WTC11 (cell line): ENCODE measurements around the gene TEKT2.

Source experiments
- ATF2 ChIP-seq: sonication (generic); formaldehyde crosslinking; IDR thresholded peaks from 2 replicates; pipeline ENCODE4 v1.8.1; 2022; ENCODE audit warnings: low read depth, missing genetic modification reagents, borderline replicate concordance
- CTCF ChIP-seq: fragments of 200-600 bp; IDR thresholded peaks from 2 replicates; pipeline ENCODE4 v1.8.0; 2022; ENCODE audit warnings: antibody characterized with exemption
- EMX1 ChIP-seq: fragments of 250-450 bp; sonication (Bioruptor Pico); IDR thresholded peaks from 2 replicates; pipeline ENCODE4 v1.8.0; 2021; ENCODE audit warnings: mild to moderate bottlenecking
- FOXP1 ChIP-seq: sonication (generic); formaldehyde crosslinking; IDR thresholded peaks from 2 replicates; pipeline ENCODE4 v1.8.0; 2022; ENCODE audit warnings: missing genetic modification reagents, mild to moderate bottlenecking, moderate library complexity, borderline replicate concordance
- HMGXB4 ChIP-seq: sonication (generic); formaldehyde crosslinking; IDR thresholded peaks from 2 replicates; pipeline ENCODE4 v1.8.1; 2023; ENCODE audit warnings: mild to moderate bottlenecking, moderate library complexity, missing genetic modification reagents
- IRF1 ChIP-seq: sonication (generic); formaldehyde crosslinking; IDR thresholded peaks from 2 replicates; pipeline ENCODE4 v1.8.0; 2023; ENCODE audit warnings: missing genetic modification reagents
- KAT7 ChIP-seq: sonication (generic); formaldehyde crosslinking; IDR thresholded peaks from 2 replicates; pipeline ENCODE4 v1.8.1; 2023; ENCODE audit warnings: missing genetic modification reagents, mild to moderate bottlenecking, borderline replicate concordance
- MAX ChIP-seq: sonication (generic); formaldehyde crosslinking; IDR thresholded peaks from 2 replicates; pipeline ENCODE4 v1.8.0; 2022; ENCODE audit warnings: mild to moderate bottlenecking, missing genetic modification reagents
- NFYB ChIP-seq: sonication (generic); formaldehyde crosslinking; conservative IDR thresholded peaks from 2 replicates; pipeline ENCODE4 v1.8.0; 2022; ENCODE audit warnings: low read depth, missing genetic modification reagents
- NR2C2 ChIP-seq: sonication (generic); formaldehyde crosslinking; IDR thresholded peaks from 2 replicates; pipeline ENCODE4 v1.8.0; 2022; ENCODE audit warnings: mild to moderate bottlenecking, missing genetic modification reagents
- STAT6 ChIP-seq: sonication (generic); formaldehyde crosslinking; conservative IDR thresholded peaks from 2 replicates; pipeline ENCODE4 v1.8.1; 2023; ENCODE audit warnings: mild to moderate bottlenecking, low read depth, missing genetic modification reagents, moderate library complexity
- USF1 ChIP-seq: sonication (generic); formaldehyde crosslinking; IDR thresholded peaks from 2 replicates; pipeline ENCODE4 v1.8.0; 2022; ENCODE audit warnings: mild to moderate bottlenecking, missing genetic modification reagents
- USF2 ChIP-seq: sonication (generic); formaldehyde crosslinking; IDR thresholded peaks from 2 replicates; pipeline ENCODE4 v1.8.1; 2023; ENCODE audit warnings: mild to moderate bottlenecking, missing genetic modification reagents, moderate library complexity
- ZNF281 ChIP-seq: sonication (generic); formaldehyde crosslinking; IDR thresholded peaks from 2 replicates; pipeline ENCODE4 v1.8.0; 2023; ENCODE audit warnings: mild to moderate bottlenecking, missing genetic modification reagents

- TF ChIP-seq ATF2 (CRISPR knock-in tag) (no peak), MAX (CRISPR knock-in tag) (no peak), NR2C2 (CRISPR knock-in tag) (no peak), NFYB (CRISPR knock-in tag) (no peak), USF1 (no peak), STAT6 (CRISPR knock-in tag) (no peak), KAT7 (CRISPR knock-in tag) (no peak), CTCF (no peak), IRF1 (CRISPR knock-in tag) (no peak), USF2 (CRISPR knock-in tag) (no peak), HMGXB4 (CRISPR knock-in tag) (no peak), ZNF281 (no peak), EMX1 (CRISPR knock-in tag) (no peak), FOXP1 (CRISPR knock-in tag) (no peak)
Observed at GRCh38 chr1:36097693-36098585, 14.0 kb downstream of the TEKT2 start.
